GM11168 (cell line): ENCODE measurements around the gene ZNF260.
"Not testable (repeated sequence)": the region's sequence is repeated elsewhere in the genome, so short reads cannot be mapped to it uniquely, and the experiment has no call there.

ENCODE experiments used
- in situ Hi-C: fragments of 300-500 bp; cut with MboI; formaldehyde crosslinking; loops from one replicate; pipeline ENCODE4 v1.12.0; 2022; ENCODE audit warnings: low sequenced_read_pairs; ENCODE audit not compliant: unreplicated experiment

The ZNF260 gene

GRCh38 chr19:36490846-36491245 lies 37.2 kb downstream of the ZNF260 start:
- in situ Hi-C loops = not testable (repeated sequence)

- in situ Hi-C loops = no loop called here
Observed at GRCh38 chr19:36489920-36490415, 38.1 kb downstream of the ZNF260 start.

- in situ Hi-C loops = no loop called here
Observed at GRCh38 chr19:36489118-36489919, 38.8 kb downstream of the ZNF260 start, which contains the start of gene ZNF566. Gene ZNF566 (minus strand): TSS chr19:36489561. CDS start chr19:36476557, 13,004 bp downstream.

- in situ Hi-C loops = no loop called here
Observed at GRCh38 chr19:36488846-36489117, 39.3 kb downstream of the ZNF260 start.

- in situ Hi-C loops = no loop called here
Observed at GRCh38 chr19:36488118-36488845, 39.8 kb downstream of the ZNF260 start.

- in situ Hi-C loops = no loop called here
Observed at GRCh38 chr19:36483653-36484052, 44.4 kb downstream of the ZNF260 start.

GRCh38 chr19:36482876-36483275 lies 45.2 kb downstream of the ZNF260 start:
- in situ Hi-C loops = no loop called here
